ENCODE data around the gene TMEM117. TPM values are rescaled to one million over a fixed set of nuclear protein-coding genes. Genes with fewer than 3 reads are reported as not detected.

The TMEM117 gene
- total RNA-seq, 1 experiment from 2014 or later = 1.1 TPM

DNA sequence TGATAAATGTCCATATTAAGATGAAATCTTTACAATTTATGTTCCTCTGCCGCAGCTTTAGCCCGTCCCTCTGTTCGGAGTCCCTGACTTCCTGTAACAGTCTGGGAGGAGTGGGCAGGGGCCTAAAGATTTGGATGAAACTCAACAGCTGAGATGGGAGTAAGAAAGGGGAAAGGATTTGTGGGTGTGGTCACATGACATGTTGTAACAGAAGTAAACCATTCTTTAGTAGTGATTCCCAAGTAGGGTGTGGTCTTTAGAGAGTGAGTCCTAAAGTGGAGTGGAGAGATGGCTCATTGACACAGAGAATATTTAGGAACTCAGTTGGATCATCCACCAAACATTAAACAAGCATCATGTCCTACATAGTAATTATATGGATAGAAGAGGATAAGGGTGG is 12.9 kb downstream of the TMEM117 start:
- intact Hi-C loops (cut with micrococcal nuclease; ENCODE audit: unreplicated experiment) = no loop called here
- H3K4me1 Mint-ChIP-seq (ENCODE audit: low read depth, unreplicated experiment) = peaks cover 19% of the 10 kb centered on the region
- no peaks in the 10 kb centered on the region for H3K27me3 Mint-ChIP-seq (ENCODE audit: unreplicated experiment)
- TF ChIP-seq, protein P1, sequence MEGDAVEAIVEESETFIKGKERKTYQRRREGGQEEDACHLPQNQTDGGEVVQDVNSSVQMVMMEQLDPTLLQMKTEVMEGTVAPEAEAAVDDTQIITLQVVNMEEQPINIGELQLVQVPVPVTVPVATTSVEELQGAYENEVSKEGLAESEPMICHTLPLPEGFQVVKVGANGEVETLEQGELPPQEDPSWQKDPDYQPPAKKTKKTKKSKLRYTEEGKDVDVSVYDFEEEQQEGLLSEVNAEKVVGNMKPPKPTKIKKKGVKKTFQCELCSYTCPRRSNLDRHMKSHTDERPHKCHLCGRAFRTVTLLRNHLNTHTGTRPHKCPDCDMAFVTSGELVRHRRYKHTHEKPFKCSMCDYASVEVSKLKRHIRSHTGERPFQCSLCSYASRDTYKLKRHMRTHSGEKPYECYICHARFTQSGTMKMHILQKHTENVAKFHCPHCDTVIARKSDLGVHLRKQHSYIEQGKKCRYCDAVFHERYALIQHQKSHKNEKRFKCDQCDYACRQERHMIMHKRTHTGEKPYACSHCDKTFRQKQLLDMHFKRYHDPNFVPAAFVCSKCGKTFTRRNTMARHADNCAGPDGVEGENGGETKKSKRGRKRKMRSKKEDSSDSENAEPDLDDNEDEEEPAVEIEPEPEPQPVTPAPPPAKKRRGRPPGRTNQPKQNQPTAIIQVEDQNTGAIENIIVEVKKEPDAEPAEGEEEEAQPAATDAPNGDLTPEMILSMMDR (IDR thresholded peaks at IDR 0.05; ENCODE audit: unreplicated experiment) = no peak
- H3K9me3 Mint-ChIP-seq (ENCODE audit: low read depth, unreplicated experiment) = peaks cover 3% of the 10 kb centered on the region
- no peak for DNase-seq
- CTCF ChIA-PET = no interaction called here
- H3K27ac Mint-ChIP-seq (ENCODE audit: unreplicated experiment) = no peak overlapping the region
- no peaks in the 10 kb centered on the region for H3K36me3 Mint-ChIP-seq (ENCODE audit: insufficient read depth, unreplicated experiment)
- BruUV-seq (replicated peaks) = no TSS peak
- H3K4me3 Mint-ChIP-seq (ENCODE audit: low read depth, unreplicated experiment) = no peak overlapping the region

DNA sequence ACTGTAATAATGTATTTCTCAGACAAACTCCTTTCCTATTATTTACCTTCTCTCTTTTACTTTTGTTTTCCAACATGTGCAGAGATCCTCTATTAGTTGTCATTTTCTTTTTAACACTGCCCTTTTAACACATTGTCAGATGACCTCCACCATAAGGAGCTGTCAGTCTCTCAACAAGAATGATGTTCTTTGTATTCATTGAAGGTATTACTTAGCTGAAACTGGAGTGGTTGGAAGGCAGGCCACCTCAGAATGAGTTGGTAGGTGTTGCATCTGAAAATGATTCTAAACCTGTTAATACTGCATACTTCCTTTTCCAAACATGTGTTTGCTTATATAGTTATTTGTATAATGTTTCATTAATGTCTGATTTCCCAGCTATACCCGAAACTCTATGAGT is 16.9 kb downstream of the TMEM117 start:
- no peaks in the 10 kb centered on the region for H3K36me3 Mint-ChIP-seq (ENCODE audit: insufficient read depth, unreplicated experiment)
- H3K27me3 Mint-ChIP-seq (ENCODE audit: unreplicated experiment) = no peaks in the 10 kb centered on the region
- CTCF ChIA-PET = no interaction called here
- H3K4me3 Mint-ChIP-seq (ENCODE audit: low read depth, unreplicated experiment) = no peak overlapping the region
- peaks cover 12% of the 10 kb centered on the region for H3K4me1 Mint-ChIP-seq (ENCODE audit: low read depth, unreplicated experiment)
- H3K9me3 Mint-ChIP-seq (ENCODE audit: low read depth, unreplicated experiment) = no peaks in the 10 kb centered on the region
- DNase-seq = no peak
- TF ChIP-seq, protein P1 (IDR thresholded peaks at IDR 0.05; ENCODE audit: unreplicated experiment) = no peak
- H3K27ac Mint-ChIP-seq (ENCODE audit: unreplicated experiment) = no peak overlapping the region
- intact Hi-C loops (cut with micrococcal nuclease; ENCODE audit: unreplicated experiment) = no loop called here
- BruUV-seq (replicated peaks) = no TSS peak

DNA sequence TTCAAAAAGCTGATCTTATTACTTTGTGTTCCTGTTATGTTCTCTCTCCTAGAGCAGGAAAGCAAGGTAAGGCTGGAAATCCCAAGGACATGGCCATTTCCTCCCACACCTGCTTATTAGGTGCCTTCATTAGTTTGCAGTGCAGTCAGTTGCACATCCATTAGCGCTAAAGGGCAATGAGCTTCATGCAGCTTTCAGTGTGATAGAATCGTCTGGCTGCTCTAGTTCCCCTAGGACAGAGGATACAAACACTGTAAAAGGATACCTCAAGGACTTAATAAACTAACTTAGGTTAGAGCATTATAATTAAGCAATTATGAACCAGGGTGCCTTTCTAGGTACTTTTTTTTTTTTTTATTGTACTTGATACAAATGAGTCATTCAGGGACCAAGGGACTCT is 21.1 kb downstream of the TMEM117 start:
- H3K4me1 Mint-ChIP-seq (ENCODE audit: low read depth, unreplicated experiment) = no peaks in the 10 kb centered on the region
- TF ChIP-seq, protein P1 (IDR thresholded peaks at IDR 0.05; ENCODE audit: unreplicated experiment) = no peak
- BruUV-seq (replicated peaks) = no TSS peak
- intact Hi-C loops (cut with micrococcal nuclease; ENCODE audit: unreplicated experiment) = no loop called here
- no peak overlapping the region for H3K27ac Mint-ChIP-seq (ENCODE audit: unreplicated experiment)
- no peak overlapping the region for H3K4me3 Mint-ChIP-seq (ENCODE audit: low read depth, unreplicated experiment)
- DNase-seq = no peak
- CTCF ChIA-PET = interaction anchor here (0.6 kb wide), 1 partner anchor 82 kb away, joined by 4 read pairs; no protein-coding TSS in a partner anchor
- no peaks in the 10 kb centered on the region for H3K36me3 Mint-ChIP-seq (ENCODE audit: insufficient read depth, unreplicated experiment)
- H3K27me3 Mint-ChIP-seq (ENCODE audit: unreplicated experiment) = no peaks in the 10 kb centered on the region
- H3K9me3 Mint-ChIP-seq (ENCODE audit: low read depth, unreplicated experiment) = no peaks in the 10 kb centered on the region

DNA sequence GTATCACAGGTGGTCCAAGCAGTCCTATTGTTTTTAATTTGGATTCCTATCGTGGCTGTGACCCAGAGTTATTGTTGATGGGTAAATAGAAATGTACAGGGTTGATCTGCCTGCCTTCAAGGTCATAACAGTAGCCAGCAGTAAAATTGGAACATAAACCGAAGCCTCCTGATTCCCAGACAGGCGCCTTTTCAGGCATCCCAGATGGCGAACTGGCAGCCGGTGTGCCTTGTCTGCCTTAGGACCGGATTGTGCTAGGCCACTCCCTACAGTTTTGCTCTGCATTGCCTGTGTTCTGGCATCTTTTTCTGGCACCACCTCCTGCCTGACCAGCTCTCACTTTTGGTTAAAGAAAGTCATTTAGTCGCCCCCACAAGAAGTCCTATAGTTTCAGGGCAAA is 22.2 kb downstream of the TMEM117 start:
- intact Hi-C loops (cut with micrococcal nuclease; ENCODE audit: unreplicated experiment) = no loop called here
- CTCF ChIA-PET = no interaction called here
- no TSS peak for BruUV-seq (replicated peaks)
- Mint-ChIP-seq H3K4me1 (ENCODE audit: low read depth, unreplicated experiment) (no peaks in the 10 kb centered on the region), H3K9me3 (ENCODE audit: low read depth, unreplicated experiment) (no peaks in the 10 kb centered on the region), H3K27ac (ENCODE audit: unreplicated experiment) (no peak overlapping the region), H3K4me3 (ENCODE audit: low read depth, unreplicated experiment) (no peak overlapping the region), H3K27me3 (ENCODE audit: unreplicated experiment) (no peaks in the 10 kb centered on the region), H3K36me3 (ENCODE audit: insufficient read depth, unreplicated experiment) (no peaks in the 10 kb centered on the region)
- TF ChIP-seq, protein P1 (IDR thresholded peaks at IDR 0.05; ENCODE audit: unreplicated experiment) = no peak
- DNase-seq = no peak
